HG03196 (cell line): ENCODE results near the gene AJAP1.

Source experiments
- ATAC-seq: cut with Tn5 transposase; IDR thresholded peaks from one replicate; pipeline ENCODE4 v1.9.1; 2021; ENCODE audit not compliant: unreplicated experiment

The AJAP1 gene

DNA sequence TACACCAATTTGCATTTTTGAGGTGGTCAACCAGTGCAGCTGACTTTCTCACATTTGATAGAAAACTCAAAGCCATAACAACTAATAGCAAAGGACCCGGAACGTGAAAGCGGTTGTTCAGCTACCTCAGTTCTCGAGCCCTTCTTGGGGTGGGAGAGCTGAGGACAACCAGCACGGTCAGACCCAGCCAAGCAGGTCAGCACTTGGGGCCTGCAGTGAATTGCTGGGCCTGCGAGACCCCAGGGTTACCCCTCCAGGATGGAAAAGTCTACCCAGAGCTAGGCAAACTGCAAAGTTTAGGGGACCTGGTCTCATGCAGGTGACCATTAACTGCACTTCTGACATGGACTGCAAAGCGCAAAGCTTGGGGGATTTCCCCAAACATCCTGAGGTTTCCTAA lies 23.8 kb upstream of the AJAP1 start:
- no peak for ATAC-seq

GRCh38 chr1:4631321-4631720 lies 23.1 kb upstream of the AJAP1 start:
- no peak for ATAC-seq

GRCh38 chr1:4633346-4633745 lies 21.1 kb upstream of the AJAP1 start:
- ATAC-seq: no peak

GRCh38 chr1:4634156-4634792 lies 20.1 kb upstream of the AJAP1 start:
- ATAC-seq: no peak

DNA sequence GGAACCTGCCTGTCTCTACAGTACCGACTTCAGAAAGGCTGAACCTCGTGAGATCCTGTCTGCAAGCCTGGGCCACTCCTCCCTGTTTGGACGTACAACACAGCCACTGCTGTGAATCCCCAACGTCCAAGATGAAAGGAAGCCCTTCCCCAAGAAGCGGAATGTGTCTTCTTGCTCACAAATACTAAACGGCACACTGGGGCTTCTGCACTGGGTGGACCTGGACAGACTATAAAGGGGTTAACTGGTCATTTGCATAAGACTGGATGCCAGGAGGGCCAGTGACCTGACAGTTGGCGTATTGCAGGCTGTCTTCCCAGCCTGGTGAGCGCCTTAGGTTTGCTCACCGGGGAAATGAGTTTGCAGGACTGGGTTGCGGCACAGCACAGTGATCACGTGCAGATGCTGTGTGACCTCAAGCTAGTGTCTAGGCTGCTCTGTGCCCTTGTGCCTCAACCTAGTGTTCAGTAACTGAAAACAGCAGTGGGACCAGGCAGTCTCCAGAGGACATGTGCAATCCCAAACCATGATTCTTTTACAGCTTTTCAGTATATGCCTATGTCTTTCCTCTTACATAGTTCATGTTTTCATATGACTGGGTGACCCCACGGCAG lies 19.5 kb upstream of the AJAP1 start:
- no peak for ATAC-seq

- no peak for ATAC-seq
These were observed 18.2 kb upstream of the AJAP1 start for GRCh38 chr1:4636186-4636585.

GRCh38 chr1:4636644-4637380 lies 17.6 kb upstream of the AJAP1 start:
- ATAC-seq: no peak

- no peak for ATAC-seq
These were observed 16.6 kb upstream of the AJAP1 start for GRCh38 chr1:4637616-4638344.

DNA sequence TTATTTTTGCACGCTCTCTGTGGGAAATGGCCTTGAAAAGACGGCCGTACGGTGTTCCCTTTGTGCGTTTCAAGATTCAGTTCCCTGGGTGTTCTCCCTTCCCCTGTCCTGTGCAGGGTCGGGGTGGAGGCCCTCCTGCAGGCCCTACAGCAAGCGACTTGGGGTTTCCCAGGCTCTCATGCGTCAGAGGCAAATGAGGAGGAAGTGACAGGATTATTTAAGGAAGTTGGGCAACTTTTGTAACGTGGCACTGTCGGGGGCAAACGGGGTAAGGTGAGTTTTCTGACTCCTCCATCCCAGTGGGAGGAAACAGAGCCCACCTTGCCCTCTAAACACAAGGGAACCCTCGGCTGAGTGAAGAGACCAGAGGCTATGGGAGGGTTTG lies 16.1 kb upstream of the AJAP1 start:
- no peak for ATAC-seq

DNA sequence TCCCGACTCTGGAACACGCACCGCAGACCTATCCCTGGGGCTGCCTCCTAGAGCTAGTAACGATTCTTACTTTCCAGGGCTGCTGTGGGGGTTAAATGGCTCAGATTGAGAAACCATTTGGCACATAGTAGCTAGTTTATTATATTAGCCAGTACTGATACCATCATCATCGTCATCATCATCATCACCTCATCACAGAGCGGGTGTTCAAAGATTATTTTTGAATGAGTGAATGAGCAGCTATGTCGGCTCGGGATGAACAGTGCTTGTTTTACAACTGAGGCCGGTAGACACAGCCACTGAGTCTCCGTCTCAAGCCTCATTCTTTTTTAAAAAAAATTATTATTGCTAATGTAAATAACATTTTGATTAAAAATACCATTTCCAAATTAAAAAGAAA lies 13.5 kb upstream of the AJAP1 start:
- ATAC-seq: no peak

DNA sequence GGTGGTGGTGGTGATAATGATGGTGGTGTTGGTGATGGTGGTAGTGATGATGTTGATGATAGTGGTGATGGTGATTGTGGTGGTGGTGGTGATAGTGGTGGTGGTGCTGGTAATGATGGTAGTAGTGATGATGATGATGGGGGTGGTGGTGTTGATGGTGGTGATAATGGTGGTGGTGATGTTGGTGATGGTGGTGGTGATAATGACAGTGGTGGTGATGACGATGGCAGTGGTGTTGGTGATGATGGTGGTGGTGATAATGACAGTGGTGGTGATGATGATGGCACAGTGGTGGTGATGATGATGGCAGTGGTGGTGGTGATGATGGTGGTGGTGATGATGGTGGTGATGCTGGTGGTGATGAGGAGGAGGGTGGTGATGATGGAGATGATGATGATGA lies 7.0 kb upstream of the AJAP1 start:
- no peak for ATAC-seq

GRCh38 chr1:4648657-4649056 lies 5.8 kb upstream of the AJAP1 start:
- no peak for ATAC-seq

DNA sequence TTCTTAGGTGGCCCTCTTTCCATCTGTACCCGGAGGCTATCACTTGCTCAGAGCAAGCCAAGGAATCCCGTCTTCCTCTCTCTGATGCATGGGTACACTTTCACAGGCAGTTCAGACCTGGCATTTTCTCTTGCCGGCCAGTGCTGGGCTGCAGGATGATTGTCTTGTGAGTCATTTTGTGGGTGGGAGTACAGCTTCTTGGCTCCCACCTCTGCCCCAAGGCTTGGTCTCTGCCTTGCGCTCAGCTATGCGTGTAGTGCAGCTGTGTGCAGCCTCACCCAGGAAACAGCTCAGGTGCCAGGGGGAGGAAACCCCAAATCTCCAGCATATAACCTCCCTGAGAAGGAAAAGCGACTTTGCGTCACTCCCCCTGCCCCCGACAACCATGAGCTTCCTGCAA lies 3.9 kb upstream of the AJAP1 start:
- no peak for ATAC-seq

DNA sequence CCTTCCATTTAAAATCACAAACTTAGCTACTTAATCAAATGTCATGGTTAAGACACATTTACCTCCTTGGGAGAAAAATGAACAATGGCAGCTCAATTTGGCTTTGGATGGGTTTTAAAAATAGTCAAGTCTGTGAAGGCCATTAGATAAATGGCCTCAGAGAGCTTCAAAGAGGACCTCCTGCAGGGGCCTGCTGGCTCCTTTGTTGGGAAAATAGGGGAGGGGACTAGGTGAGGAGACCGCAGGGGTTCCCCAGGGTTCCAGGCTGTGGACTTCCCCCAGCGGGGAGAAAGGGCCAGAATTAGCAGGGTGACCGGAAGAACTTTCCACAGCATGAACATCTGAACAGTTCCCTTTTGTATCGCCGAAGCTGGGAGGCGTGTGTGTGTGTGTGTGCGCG lies 3.4 kb upstream of the AJAP1 start:
- no peak for ATAC-seq

GRCh38 chr1:4652631-4653327 lies 1.6 kb upstream of the AJAP1 start:
- no peak for ATAC-seq

GRCh38 chr1:4653328-4653660 lies 1.1 kb upstream of the AJAP1 start:
- no peak for ATAC-seq

- no peak for ATAC-seq
These were observed 610 bp downstream of the AJAP1 start for GRCh38 chr1:4654764-4655673.

DNA sequence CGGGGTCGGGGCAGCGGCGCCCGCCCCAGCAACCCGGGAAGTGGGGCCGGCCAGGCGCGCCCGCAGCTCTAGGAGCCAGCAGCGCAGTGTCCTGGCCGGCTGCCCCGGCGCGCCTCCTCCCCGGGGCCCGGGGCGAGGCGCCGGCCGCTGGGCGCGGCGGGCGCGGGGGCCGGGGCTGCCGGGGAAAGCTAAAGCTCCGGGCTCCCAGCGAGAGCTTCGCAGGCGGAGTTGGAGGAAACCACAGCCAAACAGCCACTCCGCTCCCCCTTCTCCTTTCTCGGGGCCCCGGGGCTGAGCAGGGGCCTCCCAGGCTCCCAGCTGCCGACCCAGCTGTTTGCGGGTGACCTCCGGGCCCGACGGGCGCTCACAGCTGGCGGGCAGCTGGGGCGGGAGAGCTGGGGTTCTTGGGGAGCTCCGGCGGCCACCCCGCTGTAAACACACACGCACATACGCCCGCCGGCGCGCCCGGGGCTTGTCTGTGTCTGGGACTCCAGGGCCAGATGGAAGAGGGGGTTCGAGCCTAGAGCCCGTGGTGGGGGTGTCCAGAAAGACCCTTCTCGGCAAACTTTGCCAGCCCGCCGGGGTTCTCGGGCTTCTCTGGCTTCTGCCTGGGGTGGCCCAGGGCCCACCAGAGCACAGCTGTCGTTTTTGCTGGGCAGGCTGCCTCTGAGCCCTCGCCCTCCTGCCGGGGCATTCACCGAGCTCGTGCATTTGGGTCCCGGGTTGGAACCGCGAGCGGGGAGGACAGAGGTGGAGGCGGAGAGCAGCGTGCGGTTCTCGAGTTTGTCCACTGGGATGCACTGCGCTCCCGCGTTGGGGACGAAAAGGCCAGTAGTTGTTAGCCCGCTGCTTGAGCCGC lies 1.5 kb downstream of the AJAP1 start:
- ATAC-seq: no peak

GRCh38 chr1:4656533-4657140 lies 2.2 kb downstream of the AJAP1 start:
- ATAC-seq: no peak
